Measurements from ENCODE around the gene APELA.
"Not testable (repeated sequence)": the region's sequence is repeated elsewhere in the genome, so short reads cannot be mapped to it uniquely, and the experiment has no call there.

DNA sequence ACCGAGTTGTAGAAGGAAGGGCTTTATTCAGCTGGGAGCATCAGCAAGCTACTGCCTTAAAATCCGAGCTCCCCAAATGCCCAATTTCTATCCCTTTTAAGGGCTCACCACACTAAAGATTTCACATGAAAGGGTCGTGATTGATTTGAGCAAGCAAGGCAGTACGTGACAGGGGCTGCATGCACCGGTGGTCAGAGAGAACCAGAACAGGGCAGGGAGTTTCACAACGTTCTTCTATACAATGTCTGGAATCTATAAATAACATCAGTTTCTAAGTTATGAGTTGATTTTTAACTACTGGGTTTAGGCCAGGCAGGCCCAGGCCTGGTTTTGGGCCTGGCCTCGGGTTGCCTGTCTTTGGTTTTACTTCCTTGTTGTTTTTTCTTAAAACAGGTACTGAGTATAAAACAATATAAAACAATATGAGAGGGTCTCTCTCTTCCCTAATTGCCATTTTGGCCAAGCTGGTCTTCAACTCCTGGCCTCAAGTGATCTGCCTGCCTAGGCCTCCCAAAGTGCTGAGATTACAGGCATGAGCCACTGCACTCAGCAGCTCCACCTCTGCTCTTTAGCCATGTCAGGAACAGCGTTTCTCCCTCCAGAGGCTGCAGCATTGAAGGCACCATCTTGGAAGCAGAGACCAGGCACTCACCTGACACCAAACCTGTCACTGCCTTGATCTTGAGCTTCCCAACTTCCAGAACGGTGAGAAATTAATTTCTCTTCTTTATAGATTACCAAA is 59.1 kb downstream of the APELA start:
- not testable (repeated sequence) for TF ChIP-seq CTCF, POLR2A (IDR thresholded peaks at IDR 0.05)

All from body of pancreas (tissue), 4 donors.